ENCODE results near the gene KIF16B. TPM values are rescaled to one million over a fixed set of nuclear protein-coding genes. Genes with fewer than 3 reads are reported as not detected.

The KIF16B gene
- total RNA-seq, 4 donors from 2014 or later, result 16.6 to 29.6 (median 20.2) TPM

- H3K9me3 ChIP-seq, result no peaks in the 10 kb centered on the region
- DNase-seq, result no peak
- intact Hi-C loops (cut with DNase I), result no loop called here
- H3K4me3 ChIP-seq, result no peak overlapping the region
- H3K4me1 ChIP-seq, result no peaks in the 10 kb centered on the region
- TF ChIP-seq POLR2A (IDR thresholded peaks at IDR 0.05) (no peak), CTCF (IDR thresholded peaks at IDR 0.05) (no peak)
- 83% methylated on average over 1 of the region's 1 CpG; no CpG with 5 or more reads in 1 of the 2 donors for WGBS, 2 donors
- no peaks in the 10 kb centered on the region for H3K27me3 ChIP-seq
- no peak overlapping the region for H3K27ac ChIP-seq
- peaks cover 0 to 42% (median 0%) of the 10 kb centered on the region in 3 donors for H3K36me3 ChIP-seq
Observed at GRCh38 chr20:16516794-16517193, 56.5 kb downstream of the KIF16B start.

GRCh38 chr20:16515046-16515445, 58.2 kb downstream of the KIF16B start:
- no peaks in the 10 kb centered on the region for H3K27me3 ChIP-seq
- H3K36me3 ChIP-seq, result peaks cover 0 to 51% (median 3%) of the 10 kb centered on the region in 3 donors
- WGBS, 2 donors, result 90 to 97% methylated on average over 2 of the region's 2 CpGs
- DNase-seq, result no peak
- H3K4me3 ChIP-seq, result no peak overlapping the region
- no peaks in the 10 kb centered on the region for H3K9me3 ChIP-seq
- intact Hi-C loops (cut with DNase I), result no loop called here
- no peaks in the 10 kb centered on the region for H3K4me1 ChIP-seq
- no peak overlapping the region for H3K27ac ChIP-seq
- no peak for TF ChIP-seq POLR2A (IDR thresholded peaks at IDR 0.05)
- no peak for TF ChIP-seq CTCF (IDR thresholded peaks at IDR 0.05)

DNA sequence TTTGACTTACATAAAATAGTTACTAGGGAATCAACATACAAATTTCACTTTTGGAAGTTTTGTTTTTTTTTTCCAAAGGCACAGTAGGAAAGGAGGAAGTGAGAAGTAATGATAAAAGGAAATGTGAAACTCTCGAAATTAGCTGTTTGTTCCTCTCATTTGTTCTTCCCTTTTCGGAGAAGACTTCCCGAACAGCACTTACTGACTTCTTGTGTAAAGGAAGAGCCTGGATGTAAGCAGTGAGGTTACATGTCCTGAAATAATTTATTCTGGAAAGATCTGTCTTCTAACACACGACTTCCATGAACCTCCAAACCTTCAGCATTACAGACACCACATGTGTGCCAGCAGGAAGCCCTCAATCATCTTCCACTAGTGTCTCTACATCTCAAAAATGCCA, 59.1 kb downstream of the KIF16B start:
- H3K27ac ChIP-seq, result no peak overlapping the region
- H3K27me3 ChIP-seq, result no peaks in the 10 kb centered on the region
- DNase-seq, result no peak
- no peaks in the 10 kb centered on the region for H3K9me3 ChIP-seq
- intact Hi-C loops (cut with DNase I), result no loop called here
- TF ChIP-seq POLR2A (IDR thresholded peaks at IDR 0.05), result no peak
- no peak for TF ChIP-seq CTCF (IDR thresholded peaks at IDR 0.05)
- no peak overlapping the region for H3K4me3 ChIP-seq
- no peaks in the 10 kb centered on the region for H3K4me1 ChIP-seq
- 59 to 82% methylated on average over 4 of the region's 4 CpGs for WGBS, 2 donors
- H3K36me3 ChIP-seq, result peaks cover 0 to 54% (median 4%) of the 10 kb centered on the region in 3 donors

- intact Hi-C loops (cut with DNase I), result no loop called here
- no peak overlapping the region for H3K4me3 ChIP-seq
- no peaks in the 10 kb centered on the region for H3K27me3 ChIP-seq
- no peaks in the 10 kb centered on the region for H3K9me3 ChIP-seq
- DNase-seq, result no peak
- no peak for TF ChIP-seq CTCF (IDR thresholded peaks at IDR 0.05)
- no peak for TF ChIP-seq POLR2A (IDR thresholded peaks at IDR 0.05)
- H3K36me3 ChIP-seq, result peaks cover 4 to 98% (median 29%) of the 10 kb centered on the region in 3 donors
- no peaks in the 10 kb centered on the region for H3K4me1 ChIP-seq
- WGBS, 2 donors, result 77 to 83% methylated on average over 8 of the region's 8 CpGs
- H3K27ac ChIP-seq, result no peak overlapping the region
Observed at GRCh38 chr20:16505894-16506293, 67.4 kb downstream of the KIF16B start.

GRCh38 chr20:16501301-16501700, 71.9 kb downstream of the KIF16B start:
- peaks cover 0 to 92% (median 16%) of the 10 kb centered on the region in 3 donors for H3K36me3 ChIP-seq
- no peaks in the 10 kb centered on the region for H3K27me3 ChIP-seq
- no peak overlapping the region for H3K4me3 ChIP-seq
- DNase-seq, result no peak
- 54 to 57% methylated on average over 2 of the region's 2 CpGs for WGBS, 2 donors
- intact Hi-C loops (cut with DNase I), result no loop called here
- no peaks in the 10 kb centered on the region for H3K9me3 ChIP-seq
- TF ChIP-seq CTCF (IDR thresholded peaks at IDR 0.05) (no peak), POLR2A (IDR thresholded peaks at IDR 0.05) (no peak)
- H3K4me1 ChIP-seq, result no peaks in the 10 kb centered on the region
- no peak overlapping the region for H3K27ac ChIP-seq
